HepG2 (cell line): Measurements from ENCODE around the gene ZCCHC24. TPM values are rescaled to one million over a fixed set of nuclear protein-coding genes. Genes with fewer than 3 reads are reported as not detected.

Source experiments
- HNF4A ChIP-seq: sonication (generic); formaldehyde crosslinking; IDR thresholded peaks from 2 replicates; pipeline ENCODE4 v1.4.0; 2020; ENCODE audit warnings: missing genetic modification reagents
- MAFG ChIP-seq: sonication (generic); formaldehyde crosslinking; IDR thresholded peaks from 2 replicates; pipeline ENCODE4 v1.5.1; 2020; ENCODE audit warnings: mild to moderate bottlenecking, missing genetic modification reagents
- MAFK ChIP-seq, 2 experiments: IDR thresholded peaks in 1 of 2; conservative IDR thresholded peaks in 1 of 2; 2 replicates each; pipeline ENCODE4 v1.6.1; 2011; ENCODE audit warnings: improper control_type of control experiment in 2 of 2, low read length in 2 of 2
- TBX3 ChIP-seq: fragments of 450-650 bp; IDR thresholded peaks from 2 replicates; pipeline ENCODE4 v1.6.1; 2017; ENCODE audit warnings: antibody characterized with exemption, mild to moderate bottlenecking, inconsistent platforms, borderline replicate concordance
- ZBTB21 ChIP-seq: sonication (generic); formaldehyde crosslinking; IDR thresholded peaks from 2 replicates; pipeline ENCODE4 v1.4.0; 2020; ENCODE audit warnings: missing genetic modification reagents
- ZNF232 ChIP-seq: sonication (generic); formaldehyde crosslinking; IDR thresholded peaks from 2 replicates; pipeline ENCODE4 v1.4.0; 2020; ENCODE audit warnings: missing genetic modification reagents, borderline replicate concordance
- ZNF281 ChIP-seq: sonication (generic); formaldehyde crosslinking; IDR thresholded peaks from 2 replicates; pipeline ENCODE4 v1.4.0; 2020; ENCODE audit warnings: missing genetic modification reagents, borderline replicate concordance
- ZNF597 ChIP-seq: sonication (generic); formaldehyde crosslinking; IDR thresholded peaks from 2 replicates; pipeline ENCODE4 v1.5.0; 2020; ENCODE audit warnings: missing genetic modification reagents
- ZSCAN12 ChIP-seq: sonication (generic); formaldehyde crosslinking; IDR thresholded peaks from 2 replicates; pipeline ENCODE4 v1.9.0; 2021; ENCODE audit warnings: mild to moderate bottlenecking, missing genetic modification reagents
- polyA plus RNA-seq, 8 experiments: library from polyadenylated mRNA; depleted of rRNA in 3 of 8; stranded (reverse) in 7 of 8; unstranded in 1 of 8; fragments of >200 nt; fragmentation: Illumina TruSeq in 4 of 8; extraction: Trizol in 4 of 8; gene quantifications; 2 replicates each; pipeline versions ENCODE4 v1.2.1 to v1.2.3, GENCODE V29; 2011 to 2016; ENCODE audit warnings: low read depth in 4 of 8, missing spikeins in 1 of 8, mixed read lengths in 1 of 8; ENCODE audit not compliant: insufficient read depth in 1 of 8
- total RNA-seq, 5 experiments: library from RNA; depleted of rRNA; stranded (reverse); fragments of >200 nt; fragmentation: Illumina TruSeq; extraction: Trizol; gene quantifications; 2 replicates each; pipeline ENCODE4 v1.2.3, GENCODE V29; 2016; ENCODE audit warnings: low read depth in 1 of 5
- TF ChIP-seq, protein P1 (sequence below): sonication (generic); formaldehyde crosslinking; IDR thresholded peaks from 2 replicates; pipeline ENCODE4 v1.5.0; 2020; ENCODE audit warnings: mild to moderate bottlenecking, low read depth, missing genetic modification reagents, borderline replicate concordance
- TF ChIP-seq, protein P2 (sequence below): sonication (generic); formaldehyde crosslinking; IDR thresholded peaks from 2 replicates; pipeline ENCODE4 v1.4.0; 2020; ENCODE audit warnings: mild to moderate bottlenecking, low read depth, missing genetic modification reagents

Gene ZCCHC24
- total and polyA plus RNA-seq, 2 of the 13 experiments (the other 11 are each of a cell fraction or from before 2014, with no cell fraction given), result 3.1 to 7.9 TPM

- TF ChIP-seq ZNF281 (CRISPR knock-in tag), result no peak
- TF ChIP-seq ZSCAN12 (CRISPR knock-in tag), result no peak
- no peak for TF ChIP-seq HNF4A
- TF ChIP-seq ZNF597 (CRISPR knock-in tag), result no peak
- TF ChIP-seq ZNF232 (CRISPR knock-in tag), result no peak
- TF ChIP-seq ZBTB21 (CRISPR knock-in tag), result no peak
- no peak for TF ChIP-seq TBX3
- no peak for TF ChIP-seq MAFK (conservative IDR thresholded peaks at IDR 0.05 in 1 of 2, IDR thresholded peaks at IDR 0.05 in 1 of 2; ENCODE audit: low read length in 2 of 2)
- TF ChIP-seq, protein P1, sequence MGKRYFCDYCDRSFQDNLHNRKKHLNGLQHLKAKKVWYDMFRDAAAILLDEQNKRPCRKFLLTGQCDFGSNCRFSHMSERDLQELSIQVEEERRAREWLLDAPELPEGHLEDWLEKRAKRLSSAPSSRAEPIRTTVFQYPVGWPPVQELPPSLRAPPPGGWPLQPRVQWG (CRISPR knock-in tag), result no peak
- no peak for TF ChIP-seq MAFG (CRISPR knock-in tag)
- TF ChIP-seq, protein P2, sequence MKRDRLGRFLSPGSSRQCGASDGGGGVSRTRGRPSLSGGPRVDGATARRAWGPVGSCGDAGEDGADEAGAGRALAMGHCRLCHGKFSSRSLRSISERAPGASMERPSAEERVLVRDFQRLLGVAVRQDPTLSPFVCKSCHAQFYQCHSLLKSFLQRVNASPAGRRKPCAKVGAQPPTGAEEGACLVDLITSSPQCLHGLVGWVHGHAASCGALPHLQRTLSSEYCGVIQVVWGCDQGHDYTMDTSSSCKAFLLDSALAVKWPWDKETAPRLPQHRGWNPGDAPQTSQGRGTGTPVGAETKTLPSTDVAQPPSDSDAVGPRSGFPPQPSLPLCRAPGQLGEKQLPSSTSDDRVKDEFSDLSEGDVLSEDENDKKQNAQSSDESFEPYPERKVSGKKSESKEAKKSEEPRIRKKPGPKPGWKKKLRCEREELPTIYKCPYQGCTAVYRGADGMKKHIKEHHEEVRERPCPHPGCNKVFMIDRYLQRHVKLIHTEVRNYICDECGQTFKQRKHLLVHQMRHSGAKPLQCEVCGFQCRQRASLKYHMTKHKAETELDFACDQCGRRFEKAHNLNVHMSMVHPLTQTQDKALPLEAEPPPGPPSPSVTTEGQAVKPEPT (CRISPR knock-in tag), result no peak
These were observed 48.9 kb downstream of the ZCCHC24 start (continued) for GRCh38 chr10:79396520-79396919.
